HG03066 (cell line): Measurements from ENCODE around the gene SEC61B.
"Not testable (repeated sequence)": the region's sequence is repeated elsewhere in the genome, so short reads cannot be mapped to it uniquely, and the experiment has no call there.

Experiments
- ATAC-seq: cut with Tn5 transposase; IDR thresholded peaks from one replicate; pipeline ENCODE4 v1.9.1; 2021; ENCODE audit warnings: low read depth; ENCODE audit not compliant: unreplicated experiment

The SEC61B gene

DNA sequence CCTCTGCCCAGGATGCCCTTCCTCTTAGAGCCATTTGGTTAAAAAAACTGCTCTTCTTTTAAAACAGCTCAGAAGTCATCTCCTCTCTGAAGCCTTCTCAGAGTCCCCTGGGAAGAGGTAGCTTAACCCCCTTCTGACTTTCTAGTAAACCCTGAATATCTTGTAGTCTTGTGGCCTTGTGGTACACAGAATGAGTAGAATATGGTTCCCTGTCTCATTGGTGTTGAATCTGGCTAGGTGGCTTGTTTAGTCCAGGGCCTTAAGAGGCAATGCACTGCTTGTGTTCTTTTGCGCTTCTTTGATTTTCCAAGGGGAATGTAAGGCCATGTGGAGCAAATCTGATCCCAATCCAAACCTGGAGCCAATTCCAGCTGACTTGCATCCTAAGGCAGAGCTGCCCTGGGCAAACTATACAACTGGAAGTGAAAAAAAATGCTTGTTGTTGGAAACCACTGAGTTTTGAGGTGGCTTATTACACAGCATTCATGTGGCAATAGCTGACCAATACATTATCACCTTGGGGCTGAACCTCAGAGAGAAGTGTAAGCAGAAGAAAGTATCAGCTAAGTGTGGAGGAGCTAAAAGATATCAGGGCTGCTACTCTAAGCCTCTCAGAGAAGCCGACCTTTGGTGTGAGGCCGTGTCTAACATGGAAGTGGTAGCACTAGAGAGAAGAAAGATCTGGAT, 31.3 kb upstream of the SEC61B start:
- ATAC-seq: no peak

DNA sequence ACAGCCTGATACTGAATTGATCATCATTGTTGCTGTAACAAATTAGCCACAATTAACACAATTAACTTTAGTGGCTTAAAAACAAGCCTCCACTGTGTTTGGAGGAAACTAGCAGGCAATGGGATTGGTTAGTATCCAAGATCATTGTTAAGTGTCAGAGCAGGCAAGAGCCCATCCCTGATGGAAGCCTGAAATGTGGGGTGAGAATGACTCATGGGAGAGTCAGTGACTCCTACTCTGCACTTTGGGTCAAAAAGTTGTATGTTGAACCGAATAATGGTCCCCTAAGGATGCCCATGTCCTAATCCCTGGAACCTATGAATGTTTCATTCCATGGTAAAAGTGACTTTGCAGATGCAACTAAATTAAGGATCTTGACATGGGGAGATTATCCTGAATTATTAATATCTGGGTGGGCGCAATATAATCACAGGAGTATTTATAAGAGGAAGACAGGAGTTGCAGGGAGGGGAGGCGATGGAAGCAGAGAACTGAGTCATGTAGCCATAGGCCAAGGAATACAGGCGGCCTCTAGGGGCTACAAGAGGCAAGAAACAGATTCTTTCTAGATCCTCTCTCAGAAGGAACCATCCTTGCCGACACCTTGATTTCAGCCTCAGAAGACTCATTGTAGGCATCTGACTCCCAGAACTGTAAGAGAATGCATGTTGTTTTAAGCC, 29.2 kb upstream of the SEC61B start:
- ATAC-seq: no peak

DNA sequence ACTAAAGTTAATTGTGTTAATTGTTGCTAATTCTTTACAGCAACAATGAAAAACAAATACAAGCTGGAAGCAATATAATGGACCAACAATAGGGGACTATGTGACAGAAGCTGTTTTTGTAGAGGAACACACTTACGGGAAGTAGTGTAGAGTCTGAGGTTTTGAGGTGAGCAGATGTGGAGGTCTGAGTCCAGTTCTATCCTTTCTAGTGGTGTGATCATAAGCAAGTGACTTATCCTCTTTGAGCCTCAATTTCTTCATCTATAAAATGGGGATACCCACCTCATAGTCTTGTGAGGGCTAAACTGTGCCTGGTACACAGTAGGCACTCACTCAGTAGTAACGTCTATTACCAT, 28.6 kb upstream of the SEC61B start:
- no peak for ATAC-seq

DNA sequence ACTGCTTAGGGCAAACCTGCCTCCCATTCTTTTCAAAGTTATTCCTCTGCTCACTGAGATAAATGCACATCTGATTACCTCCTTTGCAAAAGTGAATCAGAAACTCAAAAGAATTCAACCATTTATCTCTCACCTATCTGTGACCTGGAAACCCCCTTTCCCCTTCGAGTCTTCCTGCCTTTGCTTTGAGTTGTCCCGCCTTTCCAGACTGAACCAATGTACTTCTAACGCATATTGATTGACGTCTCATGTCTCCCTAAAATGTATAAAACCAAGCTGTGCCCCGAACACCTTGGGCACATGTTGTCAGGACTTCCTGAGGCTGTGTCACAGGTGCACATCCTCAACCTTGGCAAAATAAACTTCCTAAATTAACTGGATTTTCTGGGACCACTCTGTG, 25.6 kb upstream of the SEC61B start:
- ATAC-seq: not testable (repeated sequence)

DNA sequence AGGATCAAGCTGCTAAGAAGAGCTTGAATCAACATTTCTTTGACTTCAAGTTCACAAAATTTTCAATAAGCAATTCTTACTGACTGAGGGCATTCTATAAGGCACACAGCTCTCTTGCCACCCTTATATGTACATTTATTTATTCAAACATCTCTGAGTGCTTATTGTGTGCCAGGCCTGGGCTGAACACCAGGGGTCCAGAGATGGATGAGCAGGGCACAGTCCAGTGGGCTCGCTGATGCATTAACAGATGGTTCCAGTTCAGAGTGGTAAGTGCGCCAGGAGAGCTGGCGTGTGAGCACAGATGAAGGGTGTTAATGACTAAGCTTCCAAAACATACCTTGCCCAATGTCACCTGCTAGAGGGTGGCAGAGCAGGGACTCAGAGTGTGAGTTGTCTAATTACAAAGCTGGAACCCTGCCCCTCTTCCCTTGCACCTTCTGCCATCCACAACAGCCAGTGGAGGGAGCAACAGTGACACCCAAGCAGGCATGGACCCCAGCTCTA, 24.9 kb upstream of the SEC61B start:
- no peak for ATAC-seq

DNA sequence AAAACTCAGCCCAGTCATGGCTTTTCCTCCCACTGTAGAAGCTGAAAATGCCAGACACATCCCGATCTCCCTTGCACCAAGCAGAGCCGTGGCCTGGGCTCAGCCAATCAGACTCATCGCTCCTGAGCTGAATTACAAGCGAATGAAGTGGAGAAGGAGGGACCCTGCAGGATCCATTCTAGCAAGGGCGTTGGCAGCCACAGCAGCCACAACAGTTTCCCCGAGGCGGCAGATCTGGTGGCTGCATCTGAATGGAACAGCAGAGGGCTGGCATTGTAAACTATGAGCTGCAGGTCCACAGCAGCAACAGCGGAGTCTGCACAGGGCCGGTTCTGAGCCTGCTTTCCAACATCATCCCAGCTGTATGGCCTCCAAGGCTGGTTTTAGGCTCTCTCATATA, 24.1 kb upstream of the SEC61B start:
- ATAC-seq: no peak

DNA sequence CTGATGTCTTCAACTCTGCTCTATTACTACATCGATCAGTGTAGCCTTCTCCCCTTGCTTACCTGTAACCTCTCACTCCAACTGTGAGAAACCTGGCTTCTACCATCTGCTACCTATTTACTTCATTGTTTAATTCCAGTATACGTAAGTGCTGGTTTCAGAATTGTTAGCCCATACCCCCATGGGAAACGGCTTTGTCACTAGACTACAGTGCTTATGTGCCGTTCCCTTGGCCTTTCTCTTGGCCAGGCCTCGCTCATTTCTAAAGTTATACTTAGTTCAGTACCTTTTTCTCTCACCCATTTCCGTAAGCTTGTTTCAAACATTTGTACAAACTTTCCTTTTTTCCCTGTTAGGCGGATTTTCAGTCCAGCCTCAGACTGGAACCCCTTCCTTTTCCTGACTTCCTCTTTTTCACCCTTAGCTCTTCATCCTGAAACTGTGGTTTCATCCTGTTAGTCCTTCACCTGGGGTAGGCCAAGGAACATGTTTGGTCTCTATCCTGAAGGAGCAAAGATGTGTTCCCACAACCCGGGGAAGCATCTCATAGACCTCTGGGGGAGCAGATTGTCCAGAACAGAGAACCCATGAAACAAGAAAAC, 22.0 kb upstream of the SEC61B start:
- no peak for ATAC-seq

DNA sequence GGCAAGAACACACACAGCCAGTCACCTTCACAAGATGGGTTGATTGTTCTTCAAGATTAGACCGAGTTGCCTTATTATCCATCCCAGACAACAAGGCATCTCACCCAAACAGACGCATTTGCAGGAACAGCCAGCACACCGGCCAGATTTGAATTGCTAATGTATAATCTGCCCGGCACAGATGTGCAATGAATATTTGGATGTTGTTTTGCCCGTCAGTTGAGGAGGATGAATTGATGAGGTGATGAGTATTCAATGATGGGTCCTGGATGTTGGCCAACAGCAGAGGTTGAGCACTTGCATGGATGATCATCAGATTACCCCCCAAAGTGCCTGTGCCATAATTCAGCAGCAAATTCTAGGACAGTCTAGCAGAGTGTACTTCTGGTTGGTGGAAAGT, 20.5 kb upstream of the SEC61B start:
- ATAC-seq: no peak

DNA sequence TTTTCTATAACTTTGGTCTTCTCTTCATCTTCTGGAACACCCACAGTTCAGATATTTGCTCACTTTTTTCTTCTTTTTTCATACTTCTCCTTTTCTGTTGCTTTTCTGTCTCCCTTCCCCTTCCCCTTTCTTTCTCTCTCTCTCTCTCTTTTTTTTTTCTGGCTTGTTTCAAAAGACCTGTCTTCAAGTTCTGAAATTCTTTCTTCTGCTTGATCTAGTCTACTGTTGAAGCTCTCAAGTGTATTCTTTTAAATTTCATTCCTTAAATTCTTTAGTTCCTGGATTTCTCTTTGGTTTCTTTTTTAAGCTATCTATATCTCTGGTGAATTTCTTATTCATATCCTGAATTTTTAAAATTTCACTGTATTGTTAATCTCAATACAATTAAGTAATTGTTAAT, 11.5 kb upstream of the SEC61B start:
- ATAC-seq: no peak

DNA sequence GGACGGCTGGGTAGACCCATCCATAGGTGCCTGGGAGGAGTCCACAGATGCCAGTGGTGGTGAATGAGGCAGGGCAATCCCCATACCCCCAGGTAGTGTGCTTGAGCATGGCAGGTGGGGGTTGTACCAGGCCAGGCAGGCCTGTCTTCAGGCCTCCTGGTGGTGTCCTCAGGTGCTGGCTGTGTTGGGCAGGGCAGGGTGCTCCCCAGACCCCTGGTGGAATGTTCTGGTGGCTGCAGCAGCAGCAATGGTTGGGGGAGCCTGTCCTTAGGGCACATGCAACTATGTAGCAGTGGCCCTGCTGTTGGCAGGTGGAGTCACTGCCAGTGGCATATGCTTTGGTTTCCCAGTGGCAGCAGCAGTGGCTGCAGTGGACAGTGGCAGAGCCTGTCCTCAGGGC, 10.3 kb upstream of the SEC61B start:
- no peak for ATAC-seq

DNA sequence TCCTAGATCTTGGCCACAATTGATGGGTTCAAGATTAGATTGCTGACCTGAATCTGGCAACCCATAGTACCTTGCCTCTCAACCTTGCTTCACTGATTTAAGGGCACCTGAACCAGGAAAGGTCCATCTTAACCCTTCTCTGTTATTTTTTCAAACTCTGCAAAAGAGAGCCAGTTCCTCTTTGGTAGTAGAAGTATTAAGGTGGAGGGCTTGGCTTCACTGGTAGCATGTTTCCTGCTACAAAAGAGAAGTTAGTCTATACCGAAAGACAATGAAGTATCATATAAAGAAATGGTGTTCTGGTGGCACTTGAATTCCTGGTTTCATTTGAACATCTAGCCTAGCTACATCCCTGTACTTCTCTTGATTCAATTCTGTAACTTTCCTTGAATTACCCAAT, 8.9 kb upstream of the SEC61B start:
- no peak for ATAC-seq

DNA sequence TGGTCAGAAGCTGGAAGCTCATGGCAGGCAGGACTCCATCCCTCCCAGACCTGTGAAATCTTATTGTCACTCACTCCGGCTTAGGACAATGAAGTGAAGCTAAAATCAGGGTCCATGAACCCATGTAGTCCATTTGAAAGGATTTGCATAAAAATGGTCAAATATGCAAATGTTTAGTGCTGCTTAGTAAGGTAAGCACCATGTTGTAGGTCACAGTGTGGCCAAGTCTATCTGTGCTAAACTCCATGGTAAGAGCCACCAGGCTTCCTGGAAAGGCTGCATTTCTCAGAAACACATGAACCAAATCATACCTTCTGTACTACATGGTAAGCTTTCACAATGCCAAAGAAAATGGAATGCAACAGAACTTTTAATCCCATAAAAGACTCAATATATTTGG, 6.0 kb upstream of the SEC61B start:
- ATAC-seq: no peak

DNA sequence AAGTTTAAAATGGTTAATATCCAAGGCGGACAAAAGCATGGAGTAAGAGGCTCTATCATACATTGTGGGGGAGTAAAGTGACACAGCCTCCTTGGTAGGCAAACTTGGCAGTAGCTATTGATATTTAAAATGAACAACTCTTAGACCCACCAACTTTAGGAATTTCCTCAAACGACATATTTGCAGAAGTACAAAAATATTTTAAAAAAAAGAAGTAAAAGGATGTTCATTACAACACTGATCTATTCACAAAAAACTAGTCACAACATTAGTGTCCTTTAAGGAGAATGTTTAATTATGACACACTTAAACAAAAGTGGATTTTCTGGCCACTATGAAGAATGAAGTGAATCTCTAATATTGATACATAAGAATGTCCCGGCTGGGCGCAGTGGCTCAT, 2.1 kb upstream of the SEC61B start:
- ATAC-seq: no peak

DNA sequence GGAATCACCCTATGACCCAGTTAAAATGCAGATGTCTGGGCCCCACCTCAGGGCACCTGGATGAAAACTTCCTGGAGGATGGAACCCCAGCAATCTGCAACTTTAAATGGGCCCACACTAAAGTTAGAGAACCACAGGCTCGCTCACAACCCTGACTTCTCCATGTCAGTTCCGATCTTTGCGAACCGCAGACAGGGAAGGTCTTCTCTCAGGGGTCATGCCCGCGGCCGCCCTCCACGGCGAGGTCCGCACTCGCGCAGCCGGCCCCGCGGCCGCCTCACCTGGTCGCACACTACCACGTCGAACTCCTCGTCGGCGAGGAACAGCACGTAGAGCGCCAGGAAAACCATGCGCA, 839 bp upstream of the SEC61B start:
- no peak for ATAC-seq

DNA sequence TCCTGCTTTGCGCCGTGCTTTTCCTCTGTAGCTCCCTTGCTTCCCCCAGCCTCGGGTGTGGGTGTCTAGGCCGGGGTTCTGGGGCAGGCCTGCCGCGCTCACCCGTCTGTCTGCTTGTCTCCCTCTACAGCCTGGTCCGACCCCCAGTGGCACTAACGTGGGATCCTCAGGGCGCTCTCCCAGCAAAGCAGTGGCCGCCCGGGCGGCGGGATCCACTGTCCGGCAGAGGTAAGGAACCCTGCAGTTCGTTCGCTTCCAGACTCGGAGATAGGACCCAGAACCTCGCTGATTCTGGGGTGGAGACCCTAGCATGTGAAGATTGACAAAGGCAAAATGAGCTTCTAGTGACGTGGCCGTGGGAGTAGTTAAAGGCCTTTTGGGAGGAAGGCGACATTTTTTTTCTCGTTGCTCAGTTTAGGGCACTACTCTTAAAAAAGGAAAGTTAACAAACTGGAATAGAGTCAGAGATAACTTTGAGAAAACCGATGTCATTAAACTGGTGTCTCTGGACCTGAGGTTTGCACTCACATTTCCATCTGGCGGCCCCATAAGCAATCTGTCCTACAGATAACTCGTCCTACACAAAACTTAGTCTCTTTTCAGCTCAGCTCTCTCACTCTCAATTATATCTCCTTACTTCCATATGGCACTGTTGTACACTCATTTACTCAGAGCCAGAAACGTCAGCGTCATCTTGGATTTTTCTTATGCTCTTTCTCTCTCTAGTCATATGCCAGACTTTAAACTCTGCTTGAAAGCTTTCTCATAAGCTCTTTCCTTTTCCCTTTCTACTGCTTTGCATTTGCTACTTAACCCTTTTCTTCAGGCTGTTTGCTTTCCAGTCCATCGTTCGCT, 561 bp downstream of the SEC61B start:
- ATAC-seq: peak; percentile 24

DNA sequence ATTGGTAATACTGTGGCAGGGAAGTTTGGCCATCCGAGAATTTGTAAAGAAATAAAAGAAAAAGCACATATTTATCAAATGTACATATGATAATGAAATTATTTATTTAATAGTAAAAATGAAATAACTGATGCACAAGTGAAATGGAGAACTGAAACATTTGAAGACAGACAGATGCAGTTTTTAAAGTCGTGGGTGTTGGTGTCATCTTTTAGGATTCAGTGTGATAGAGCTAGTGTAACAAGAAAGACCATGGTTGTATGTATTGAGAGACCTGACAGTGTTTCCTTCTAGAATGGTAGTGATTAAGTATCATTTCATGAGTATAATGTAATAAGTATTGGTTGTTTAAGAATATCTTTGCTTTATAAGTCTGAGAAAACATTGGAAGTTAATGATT, 2.4 kb downstream of the SEC61B start:
- ATAC-seq: no peak

DNA sequence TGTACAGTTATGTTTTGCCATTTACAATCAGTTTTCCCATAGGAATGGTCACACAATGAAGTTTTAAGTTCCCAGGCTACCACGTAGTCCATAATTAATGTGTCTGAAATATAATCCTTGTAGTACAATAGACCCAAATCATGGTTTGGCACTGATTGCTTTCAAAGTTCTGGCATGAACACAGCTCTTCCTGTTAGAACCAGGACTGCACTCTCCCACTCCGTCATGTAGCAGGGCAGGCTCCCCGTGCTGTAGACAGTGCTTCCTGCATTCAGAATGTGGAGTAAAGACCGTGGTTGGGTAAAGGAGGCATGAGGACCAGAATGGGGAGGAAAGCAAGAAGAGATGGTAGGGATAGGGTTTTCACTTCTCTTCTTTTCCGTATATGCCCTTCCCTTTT, 4.0 kb downstream of the SEC61B start:
- ATAC-seq: no peak

DNA sequence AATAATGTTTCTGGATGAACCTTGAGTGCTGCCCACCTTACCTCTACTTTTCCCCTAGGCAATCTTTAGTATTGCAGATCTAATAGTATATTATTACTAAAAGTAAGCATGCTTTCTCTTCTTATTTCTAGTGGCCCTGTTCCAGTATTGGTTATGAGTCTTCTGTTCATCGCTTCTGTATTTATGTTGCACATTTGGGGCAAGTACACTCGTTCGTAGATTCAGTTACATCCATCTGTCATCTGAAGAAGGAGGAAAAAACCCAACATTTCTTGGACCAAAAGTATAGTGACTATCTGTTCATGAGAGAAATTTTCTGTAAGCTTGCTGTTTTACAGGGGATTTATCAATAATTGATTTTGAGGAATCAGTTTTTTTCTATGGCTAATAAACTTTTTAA, 8.1 kb downstream of the SEC61B start:
- ATAC-seq: no peak

DNA sequence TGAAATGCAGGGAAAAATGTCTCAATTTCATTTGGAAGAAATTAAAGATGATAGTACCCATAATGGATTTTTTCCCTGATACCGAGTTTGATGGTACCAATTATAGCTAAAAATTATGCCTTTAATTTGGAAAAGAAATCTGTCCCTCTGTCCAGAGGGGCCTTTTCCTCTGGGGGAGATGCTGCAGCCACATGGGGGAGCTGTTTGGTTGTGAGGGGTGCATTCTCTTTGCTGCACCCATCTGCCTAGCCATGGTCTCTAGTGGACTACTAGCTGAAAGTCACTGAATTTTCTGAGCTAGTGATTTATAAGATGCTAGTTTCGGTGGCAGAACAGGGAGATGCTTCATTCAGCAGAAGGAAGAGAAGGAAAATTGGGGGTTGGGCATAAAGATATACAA, 9.6 kb downstream of the SEC61B start:
- no peak for ATAC-seq

DNA sequence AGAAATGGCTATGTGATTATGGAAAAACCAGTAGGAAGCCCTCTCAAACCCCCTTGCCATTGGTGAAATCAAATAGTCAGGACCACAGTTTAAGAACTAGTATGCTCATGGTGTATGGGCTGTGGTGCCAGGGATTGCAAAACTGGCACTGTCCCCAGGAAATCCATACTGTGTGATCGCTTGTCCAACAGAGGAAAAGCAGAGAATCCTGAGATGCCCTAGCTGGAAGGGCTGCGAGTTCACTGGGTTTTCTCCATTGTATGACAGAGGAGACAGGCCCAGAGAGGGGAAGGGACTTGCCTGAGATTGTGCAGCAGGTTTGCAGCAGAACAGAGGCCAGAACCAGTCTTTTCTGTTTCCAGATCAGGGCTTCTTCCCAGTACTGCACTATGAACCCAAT, 12.5 kb downstream of the SEC61B start:
- no peak for ATAC-seq

DNA sequence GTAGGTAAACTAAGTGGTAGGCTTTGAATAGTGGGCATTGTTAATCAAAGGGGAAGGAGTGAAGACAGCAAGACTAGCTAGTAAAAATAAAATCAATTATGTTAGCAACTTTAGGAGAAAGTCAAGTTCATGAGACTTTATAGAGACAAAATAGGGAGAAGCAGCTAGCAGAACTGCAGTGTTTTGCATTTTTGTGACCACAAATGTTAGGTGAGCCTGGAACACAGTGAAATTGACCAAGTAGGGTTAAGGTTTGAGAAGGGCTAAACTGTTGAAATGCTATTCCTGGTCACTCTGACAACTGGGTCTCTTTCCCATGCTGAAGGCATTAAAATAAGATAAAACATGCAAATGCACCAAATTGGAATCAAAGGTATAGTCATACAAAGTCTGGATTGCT, 13.0 kb downstream of the SEC61B start:
- ATAC-seq: no peak
